BJ (cell line): Measurements from ENCODE around the gene OTOF. TPM values are rescaled to one million over a fixed set of nuclear protein-coding genes. Genes with fewer than 3 reads are reported as not detected.

ENCODE experiments used
- CTCF ChIA-PET: fragments of 350-600 bp; formaldehyde crosslinking; extraction: SDS; loops from one replicate; lab custom pipeline; 2021; ENCODE audit warnings: antibody characterized with exemption, inconsistent platforms; lab: Yijun Ruan, JAX
- POLR2A ChIA-PET: fragments of 300-600 bp; sonication (Branson Sonifier 250); formaldehyde crosslinking; extraction: SDS; loops from one replicate; lab custom pipeline; 2021; ENCODE audit warnings: antibody characterized with exemption; lab: Charles Lee
- DNase-seq: peaks from one replicate; pipeline ENCODE4 v3.0.0-alpha.2; 2011; ENCODE audit warnings: low read depth
- H3K27me3 ChIP-seq: 2 replicates; pipeline ENCODE4 v1.6.0; 2011; ENCODE audit warnings: low read length; ENCODE audit not compliant: control insufficient read depth, insufficient read depth
- H3K36me3 ChIP-seq: 2 replicates; pipeline ENCODE4 v1.5.1; 2011; ENCODE audit warnings: low read length; ENCODE audit not compliant: control insufficient read depth, insufficient read depth
- H3K4me3 ChIP-seq: 2 replicates; pipeline ENCODE4 v1.5.1; 2011; ENCODE audit warnings: low read depth, mild to moderate bottlenecking, control low read depth, low read length
- polyA plus RNA-seq: library from polyadenylated mRNA; depleted of rRNA; stranded (reverse); fragments of >200 nt; gene quantifications from 2 replicates; pipeline ENCODE4 v1.2.3, GENCODE V29; 2011
- TF ChIP-seq, protein P1 (sequence below): IDR thresholded peaks from 2 replicates; pipeline ENCODE4 v1.5.1; 2011; ENCODE audit warnings: low read depth, mild to moderate bottlenecking, control low read depth, inconsistent platforms, low read length, moderate library complexity; ENCODE audit not compliant: insufficient read depth

The OTOF gene
- polyA plus RNA-seq, 1 experiment = 0.16 TPM

DNA sequence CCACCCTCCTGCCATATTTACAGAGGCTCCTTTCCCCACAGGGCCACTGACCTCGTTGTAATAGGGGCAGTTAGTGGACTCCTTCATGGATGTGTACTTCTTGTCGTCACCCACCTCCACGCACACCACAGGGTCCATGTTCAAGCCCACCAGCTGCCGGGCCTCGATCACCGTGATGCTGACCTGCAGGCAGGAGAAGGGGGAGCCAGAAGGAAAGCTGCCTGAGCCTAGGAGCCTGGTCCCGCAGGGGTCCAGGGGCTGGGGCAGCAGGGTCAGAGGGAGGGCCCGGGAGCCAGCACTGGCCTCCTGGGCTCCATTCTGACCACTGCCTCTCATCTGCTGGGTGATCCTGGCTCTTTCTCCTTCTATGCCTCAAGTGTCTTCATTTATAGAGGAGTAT is 17.0 kb upstream of the OTOF start:
- TF ChIP-seq, protein P1, sequence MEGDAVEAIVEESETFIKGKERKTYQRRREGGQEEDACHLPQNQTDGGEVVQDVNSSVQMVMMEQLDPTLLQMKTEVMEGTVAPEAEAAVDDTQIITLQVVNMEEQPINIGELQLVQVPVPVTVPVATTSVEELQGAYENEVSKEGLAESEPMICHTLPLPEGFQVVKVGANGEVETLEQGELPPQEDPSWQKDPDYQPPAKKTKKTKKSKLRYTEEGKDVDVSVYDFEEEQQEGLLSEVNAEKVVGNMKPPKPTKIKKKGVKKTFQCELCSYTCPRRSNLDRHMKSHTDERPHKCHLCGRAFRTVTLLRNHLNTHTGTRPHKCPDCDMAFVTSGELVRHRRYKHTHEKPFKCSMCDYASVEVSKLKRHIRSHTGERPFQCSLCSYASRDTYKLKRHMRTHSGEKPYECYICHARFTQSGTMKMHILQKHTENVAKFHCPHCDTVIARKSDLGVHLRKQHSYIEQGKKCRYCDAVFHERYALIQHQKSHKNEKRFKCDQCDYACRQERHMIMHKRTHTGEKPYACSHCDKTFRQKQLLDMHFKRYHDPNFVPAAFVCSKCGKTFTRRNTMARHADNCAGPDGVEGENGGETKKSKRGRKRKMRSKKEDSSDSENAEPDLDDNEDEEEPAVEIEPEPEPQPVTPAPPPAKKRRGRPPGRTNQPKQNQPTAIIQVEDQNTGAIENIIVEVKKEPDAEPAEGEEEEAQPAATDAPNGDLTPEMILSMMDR = no peak
- no peak for DNase-seq
- Histone ChIP-seq H3K27me3 (peaks cover 10% of the 10 kb centered on the region), H3K4me3 (no peak overlapping the region), H3K36me3 (no peaks in the 10 kb centered on the region)
- CTCF ChIA-PET = interaction anchor here (0.7 kb wide), 1 partner anchor 9 kb away, joined by 3 read pairs; no protein-coding TSS in a partner anchor
- POLR2A ChIA-PET = no interaction called here

DNA sequence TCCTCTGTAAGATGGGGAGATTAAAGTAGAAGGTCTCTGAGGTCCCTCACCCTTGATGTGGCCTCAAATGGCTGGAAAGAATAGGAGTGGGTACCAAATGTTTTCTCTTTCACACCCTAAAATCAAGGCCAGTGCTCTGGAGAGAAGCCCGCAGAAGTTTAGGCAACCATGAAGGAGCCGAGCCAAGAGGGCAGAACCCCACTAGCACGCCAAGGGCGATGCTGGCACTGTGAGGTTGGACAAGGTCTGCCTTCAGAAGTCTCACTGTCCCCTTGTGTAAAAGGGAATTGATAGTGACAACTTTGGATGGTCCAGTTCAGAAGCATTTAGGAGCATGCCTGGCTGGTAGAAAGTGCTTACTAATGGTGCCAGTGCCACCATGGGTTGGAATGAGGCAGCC is 16.3 kb upstream of the OTOF start:
- TF ChIP-seq, protein P1 = no peak
- Histone ChIP-seq H3K4me3 (no peak overlapping the region), H3K36me3 (no peaks in the 10 kb centered on the region), H3K27me3 (peaks cover 10% of the 10 kb centered on the region)
- POLR2A ChIA-PET = no interaction called here
- no peak for DNase-seq
- CTCF ChIA-PET = no interaction called here

DNA sequence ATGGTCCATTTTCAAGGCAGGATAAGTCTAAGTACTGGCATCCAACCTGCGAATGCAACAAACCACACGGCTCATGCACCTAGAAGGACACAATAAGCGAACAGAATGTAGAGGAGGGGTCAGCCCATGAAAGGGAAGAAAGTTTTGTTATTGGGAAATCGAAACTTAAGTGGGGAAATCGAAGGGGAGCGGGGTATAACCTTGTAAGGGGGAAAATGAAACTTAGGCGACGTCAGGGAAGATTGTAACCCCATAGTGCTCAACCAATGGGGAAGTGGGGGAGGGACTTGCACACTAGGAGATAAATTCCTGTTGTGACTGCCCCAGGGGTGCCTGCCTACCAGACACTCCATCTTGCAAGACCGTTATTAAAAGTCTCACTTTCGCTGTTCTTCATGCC is 15.6 kb upstream of the OTOF start:
- no peaks in the 10 kb centered on the region for H3K36me3 ChIP-seq
- POLR2A ChIA-PET = no interaction called here
- H3K27me3 ChIP-seq = peaks cover 7% of the 10 kb centered on the region
- DNase-seq = no peak
- no peak overlapping the region for H3K4me3 ChIP-seq
- CTCF ChIA-PET = interaction anchor here (2.3 kb wide), 1 partner anchor 10 kb away, joined by 12 read pairs; no protein-coding TSS in a partner anchor
- TF ChIP-seq, protein P1 = no peak

DNA sequence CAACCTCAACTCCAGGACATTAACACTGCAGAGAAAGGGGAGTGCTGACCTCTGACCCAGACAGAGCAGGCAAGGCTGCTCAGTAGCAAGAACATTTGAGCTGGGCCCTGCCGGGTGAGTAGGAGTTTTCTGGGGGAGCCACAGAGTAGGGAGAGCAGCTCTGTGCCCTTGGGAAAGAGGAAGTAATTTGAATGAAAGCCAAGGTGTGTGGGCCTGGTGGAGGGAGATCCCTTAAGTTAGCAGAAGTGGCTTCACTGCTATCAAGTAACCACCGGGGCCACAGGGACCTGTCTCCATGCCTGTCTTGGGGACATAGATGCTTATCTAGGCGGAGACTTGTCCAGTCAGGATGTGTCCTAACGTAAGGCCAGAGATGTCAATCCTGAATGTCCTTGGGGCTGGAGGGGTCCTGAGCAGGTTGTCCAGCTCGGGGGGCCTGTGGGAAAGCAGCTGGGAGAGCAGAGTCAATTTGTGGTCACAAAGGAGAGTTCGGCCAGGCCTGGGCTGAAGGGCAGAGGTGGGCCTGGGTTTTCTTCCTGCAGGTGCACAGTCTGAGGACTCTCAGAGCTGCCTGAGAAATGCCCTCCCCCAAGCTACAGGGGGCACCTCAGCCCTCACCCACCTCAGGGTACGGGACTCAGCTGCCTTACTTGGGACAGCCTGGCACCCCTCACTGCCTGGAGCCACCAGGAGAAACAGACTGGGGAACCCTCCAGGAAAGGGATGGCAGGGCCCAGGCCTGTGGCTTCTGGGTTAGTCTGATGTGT is 15.0 kb upstream of the OTOF start:
- POLR2A ChIA-PET = no interaction called here
- CTCF ChIA-PET = interaction anchor here (2.3 kb wide), 1 partner anchor 11 kb away, joined by 12 read pairs; no protein-coding TSS in a partner anchor
- H3K27me3 ChIP-seq = peaks cover 3% of the 10 kb centered on the region

DNA sequence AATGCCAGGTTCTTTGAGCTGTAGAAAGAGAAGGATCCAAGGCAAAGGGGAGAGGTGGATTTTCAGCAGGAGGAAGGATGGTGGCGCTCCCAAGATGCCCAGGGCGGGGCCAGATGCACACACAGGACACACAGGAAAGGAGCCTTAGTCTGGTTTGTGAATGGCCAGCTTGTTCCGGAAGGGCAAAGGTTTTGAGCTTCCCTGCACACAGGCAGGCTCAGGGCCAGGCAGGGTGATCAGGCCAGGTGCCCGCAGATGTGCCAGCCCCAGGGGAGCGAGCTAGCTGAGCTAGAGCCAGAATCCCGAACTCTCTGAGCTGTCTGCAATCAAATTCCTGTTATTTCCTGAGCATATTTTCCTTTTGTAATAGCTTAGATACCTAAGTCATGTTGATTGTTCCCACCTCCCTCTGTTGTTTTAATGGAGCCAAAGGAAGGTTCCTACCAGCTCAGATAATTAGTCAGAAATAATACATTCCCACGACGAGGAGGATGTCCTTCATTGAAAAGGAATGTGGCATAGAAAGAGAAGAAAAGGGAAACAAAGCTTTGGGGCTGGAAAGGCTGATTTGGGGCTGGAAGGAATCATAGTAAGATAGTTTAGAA is 13.7 kb upstream of the OTOF start:
- ChIA-PET POLR2A (no interaction called here), CTCF (interaction anchor here (0.7 to 2.3 kb wide), 2 partner anchors 12 kb away, joined by 3 to 12 read pairs; no protein-coding TSS in a partner anchor)
- TF ChIP-seq, protein P1 = no peak
- DNase-seq = no peak
- no peaks in the 10 kb centered on the region for H3K36me3 ChIP-seq
- H3K4me3 ChIP-seq = no peak overlapping the region
- H3K27me3 ChIP-seq = peaks cover 3% of the 10 kb centered on the region

More for the DNA sequence above, 15.0 kb upstream of the OTOF start:
- no peak overlapping the region for H3K4me3 ChIP-seq
- DNase-seq = no peak
- TF ChIP-seq, protein P1 = no peak
- H3K36me3 ChIP-seq = no peaks in the 10 kb centered on the region
